Cardiac muscle cell (in vitro differentiated cells and primary cell): Measurements from ENCODE around the gene ZNF469. TPM values are rescaled to one million over a fixed set of nuclear protein-coding genes. Genes with fewer than 3 reads are reported as not detected.

Source experiments
- DNase-seq, 2 donors: peaks; one replicate each; pipeline versions ENCODE4 v3.0.0 to v3.0.0-alpha.2; 2010 to 2017; ENCODE audit warnings: low read depth in 1 of 2, low spot score in 1 of 2
- H3K27ac ChIP-seq: fragments of 200-600 bp; sonication (generic); 2 replicates; pipeline ENCODE4 v1.5.1; 2016
- H3K27me3 ChIP-seq: fragments of 200-600 bp; sonication (generic); 2 replicates; pipeline ENCODE4 v1.6.0; 2016; ENCODE audit warnings: control low read depth
- H3K36me3 ChIP-seq: fragments of 200-600 bp; sonication (generic); 2 replicates; pipeline ENCODE4 v1.5.1; 2016; ENCODE audit warnings: control low read depth
- H3K4me1 ChIP-seq: fragments of 200-600 bp; sonication (generic); 2 replicates; pipeline ENCODE4 v1.8.1; 2017; ENCODE audit warnings: low read depth, mild to moderate bottlenecking, mixed run types
- H3K4me3 ChIP-seq: fragments of 200-600 bp; sonication (generic); 2 replicates; pipeline ENCODE4 v1.5.1; 2016; ENCODE audit warnings: mild to moderate bottlenecking
- H3K9me3 ChIP-seq: fragments of 200-600 bp; sonication (generic); 2 replicates; pipeline ENCODE4 v1.5.1; 2017; ENCODE audit warnings: low read depth, mild to moderate bottlenecking, control low read depth
- CTCF ChIP-seq: IDR thresholded peaks from 2 replicates; pipeline ENCODE4 v1.5.1; 2012; ENCODE audit warnings: low read depth, mild to moderate bottlenecking, low read length
- polyA plus RNA-seq: library from polyadenylated mRNA; unstranded; fragments of >200 nt; fragmentation: Nextera tagmentation; extraction: Ambion mirVana; gene quantifications from 2 replicates; pipeline ENCODE4 v1.2.1, GENCODE V29; 2016
- total RNA-seq: library from RNA; depleted of rRNA; stranded (reverse); fragments of >200 nt; gene quantifications from 2 replicates; pipeline ENCODE4 v1.2.3, GENCODE V29; 2016

Gene ZNF469
- total and polyA plus RNA-seq, 2 experiments from 2014 or later, result 0.09 to 0.24 TPM

GRCh38 chr16:88345721-88346560, 36.8 kb upstream of the ZNF469 start:
- Histone ChIP-seq H3K27ac (no peak overlapping the region), H3K4me1 (no peaks in the 10 kb centered on the region), H3K4me3 (no peak overlapping the region), H3K9me3 (no peaks in the 10 kb centered on the region), H3K36me3 (no peaks in the 10 kb centered on the region), H3K27me3 (no peaks in the 10 kb centered on the region)
- DNase-seq, result no peak
- no peak for TF ChIP-seq CTCF

GRCh38 chr16:88346680-88347505, 35.9 kb upstream of the ZNF469 start:
- H3K27ac ChIP-seq, result no peak overlapping the region

GRCh38 chr16:88347656-88348376, 34.9 kb upstream of the ZNF469 start:
- no peak for TF ChIP-seq CTCF
- Histone ChIP-seq H3K4me1 (no peaks in the 10 kb centered on the region), H3K36me3 (no peaks in the 10 kb centered on the region), H3K27ac (no peak overlapping the region), H3K4me3 (no peak overlapping the region), H3K27me3 (no peaks in the 10 kb centered on the region), H3K9me3 (no peaks in the 10 kb centered on the region)
- DNase-seq, result no peak

More at GRCh38 chr16:88346680-88347505, 35.9 kb upstream of the ZNF469 start:
- DNase-seq, result no peak
- no peaks in the 10 kb centered on the region for H3K9me3 ChIP-seq
- no peaks in the 10 kb centered on the region for H3K27me3 ChIP-seq
- no peaks in the 10 kb centered on the region for H3K36me3 ChIP-seq
- no peaks in the 10 kb centered on the region for H3K4me1 ChIP-seq
- H3K4me3 ChIP-seq, result no peak overlapping the region
- no peak for TF ChIP-seq CTCF

- Histone ChIP-seq H3K27ac (no peak overlapping the region), H3K36me3 (no peaks in the 10 kb centered on the region), H3K4me3 (no peak overlapping the region), H3K9me3 (no peaks in the 10 kb centered on the region), H3K4me1 (no peaks in the 10 kb centered on the region), H3K27me3 (no peaks in the 10 kb centered on the region)
- DNase-seq, result no peak
- no peak for TF ChIP-seq CTCF
These were observed 34.2 kb upstream of the ZNF469 start for GRCh38 chr16:88348377-88349152.
